GM19438 (cell line): ENCODE results near the gene CORO7.

ENCODE experiments used
- ATAC-seq: cut with Tn5 transposase; IDR thresholded peaks from one replicate; pipeline ENCODE4 v1.9.1; 2021; ENCODE audit warnings: low read depth; ENCODE audit not compliant: unreplicated experiment

The CORO7 gene

DNA sequence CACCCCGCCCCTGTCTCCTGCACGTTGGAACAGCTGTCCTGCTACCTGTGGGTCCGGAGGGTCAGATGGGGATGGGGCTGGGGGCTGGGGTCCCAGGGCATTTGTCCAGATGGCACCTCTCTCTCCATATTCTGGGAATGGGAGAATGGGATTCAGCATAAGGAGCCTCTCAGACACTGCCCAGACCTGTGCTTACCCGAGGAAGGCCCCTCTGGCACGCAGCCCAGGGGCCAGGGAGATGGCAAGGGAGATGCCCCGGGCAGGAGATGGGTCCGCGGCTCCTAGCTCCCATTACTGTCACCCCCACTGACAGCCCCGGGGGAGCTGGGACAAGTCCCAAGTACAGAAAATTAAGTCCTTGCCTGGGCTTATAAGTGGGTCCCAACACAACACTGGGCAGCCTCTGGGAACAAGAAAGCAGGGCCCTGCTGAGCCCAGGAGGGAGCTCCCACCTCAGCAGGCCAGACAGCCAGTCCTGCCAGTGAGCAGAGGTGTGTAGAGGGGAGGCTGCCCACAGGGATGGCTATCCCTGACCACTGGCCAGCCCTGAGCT lies 43.0 kb downstream of the CORO7 start:
- ATAC-seq, result no peak

DNA sequence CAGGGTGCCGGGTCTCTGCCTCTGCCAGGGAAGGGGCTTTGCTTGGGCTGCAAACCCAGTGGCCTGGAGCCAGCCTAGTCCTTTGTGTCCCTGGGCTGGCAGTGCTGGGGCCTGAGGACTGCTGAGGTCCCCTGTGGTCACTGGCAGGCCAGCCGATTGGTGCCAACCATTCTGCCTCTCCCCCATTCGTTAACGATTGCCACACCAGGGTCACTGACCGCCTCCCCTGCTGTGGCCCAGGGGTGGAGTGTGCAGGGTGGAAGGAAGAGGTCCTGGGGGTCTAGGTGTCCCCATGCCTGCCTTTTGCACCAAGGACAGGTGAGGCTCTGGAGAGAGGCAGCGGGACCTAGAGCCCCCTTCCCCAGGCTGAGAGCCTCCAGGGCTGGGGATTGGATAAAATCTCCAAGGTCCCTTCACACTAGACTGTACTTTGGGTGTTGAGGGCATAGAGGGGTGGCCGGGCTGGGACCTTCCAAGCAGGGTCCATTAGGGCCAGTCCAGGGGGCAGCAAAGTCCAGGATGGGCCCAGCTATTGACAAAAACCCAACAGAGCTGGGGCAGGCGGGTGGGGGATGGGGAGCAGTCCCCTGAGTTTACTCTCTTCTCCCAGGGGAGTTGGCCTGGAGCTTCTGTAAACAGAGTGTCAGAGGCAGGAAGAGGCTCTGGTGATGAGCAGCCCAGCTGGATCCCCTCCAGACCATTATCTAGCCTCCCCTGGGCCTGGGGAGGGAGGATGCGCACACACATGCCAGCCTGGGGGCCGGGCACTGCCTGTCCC lies 43.6 kb downstream of the CORO7 start:
- no peak for ATAC-seq

DNA sequence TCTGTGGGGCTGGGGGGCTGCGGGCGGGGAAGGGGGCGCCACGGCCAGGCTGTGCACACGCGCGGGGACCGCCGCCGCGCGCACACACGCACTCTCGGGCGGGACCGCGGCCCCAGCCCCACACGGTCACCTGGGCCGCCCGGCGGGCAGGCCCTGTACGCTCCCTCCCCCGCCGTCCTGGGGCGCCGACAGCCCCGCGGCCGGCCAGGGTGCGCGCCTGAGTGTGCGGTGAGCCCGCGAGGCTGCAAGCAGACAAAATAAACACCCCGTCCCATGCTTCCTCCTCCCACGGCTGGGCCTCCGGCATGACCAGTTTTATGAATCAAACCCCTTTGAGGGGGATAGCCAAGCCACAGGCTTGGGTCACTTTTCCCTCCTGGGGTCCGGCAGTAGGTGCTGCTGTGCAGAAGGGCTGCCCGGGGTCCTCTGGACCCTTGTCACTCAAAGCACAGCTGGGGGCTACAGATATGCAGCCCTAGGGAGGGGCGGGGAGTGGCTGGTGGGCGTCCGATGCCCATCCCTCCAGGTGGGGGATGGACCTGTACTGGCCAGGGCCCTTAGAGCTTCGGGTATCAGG lies 44.3 kb downstream of the CORO7 start:
- peak; percentile 30 for ATAC-seq

DNA sequence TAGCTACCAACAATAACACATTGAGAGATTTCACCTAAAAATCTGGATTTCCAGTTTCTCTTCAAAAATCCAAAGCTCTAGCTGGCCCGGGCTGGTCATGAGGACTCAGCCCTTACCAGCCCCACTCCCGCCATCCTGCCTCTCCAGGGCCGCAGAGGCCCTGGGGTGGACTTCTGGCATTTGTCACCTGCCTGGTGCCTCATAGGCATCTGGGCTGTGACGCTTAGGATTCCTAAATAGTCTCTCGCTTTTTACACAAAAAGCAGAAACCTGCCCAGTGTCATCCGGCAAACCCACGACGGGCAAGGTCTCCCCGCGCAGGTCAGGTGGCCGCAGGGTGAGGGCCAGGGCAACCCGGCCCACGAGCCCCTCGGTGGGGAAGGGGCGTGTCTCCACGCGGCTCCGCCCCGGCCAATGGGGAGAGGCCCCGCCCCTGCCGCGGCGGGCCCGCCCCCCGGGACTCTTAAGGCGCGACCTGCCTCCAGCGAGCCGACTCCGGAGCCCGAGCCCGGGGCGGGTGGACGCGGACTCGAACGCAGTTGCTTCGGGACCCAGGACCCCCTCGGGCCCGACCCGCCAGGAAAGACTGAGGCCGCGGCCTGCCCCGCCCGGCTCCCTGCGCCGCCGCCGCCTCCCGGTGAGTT lies 44.9 kb downstream of the CORO7 start, which contains the start of gene VASN:
Gene VASN, plus strand, starts transcription at position 492 of the 644 bp plus-strand sequence. CDS start 9,030 bp downstream, outside the sequence.
- ATAC-seq, result peak; percentile 65

DNA sequence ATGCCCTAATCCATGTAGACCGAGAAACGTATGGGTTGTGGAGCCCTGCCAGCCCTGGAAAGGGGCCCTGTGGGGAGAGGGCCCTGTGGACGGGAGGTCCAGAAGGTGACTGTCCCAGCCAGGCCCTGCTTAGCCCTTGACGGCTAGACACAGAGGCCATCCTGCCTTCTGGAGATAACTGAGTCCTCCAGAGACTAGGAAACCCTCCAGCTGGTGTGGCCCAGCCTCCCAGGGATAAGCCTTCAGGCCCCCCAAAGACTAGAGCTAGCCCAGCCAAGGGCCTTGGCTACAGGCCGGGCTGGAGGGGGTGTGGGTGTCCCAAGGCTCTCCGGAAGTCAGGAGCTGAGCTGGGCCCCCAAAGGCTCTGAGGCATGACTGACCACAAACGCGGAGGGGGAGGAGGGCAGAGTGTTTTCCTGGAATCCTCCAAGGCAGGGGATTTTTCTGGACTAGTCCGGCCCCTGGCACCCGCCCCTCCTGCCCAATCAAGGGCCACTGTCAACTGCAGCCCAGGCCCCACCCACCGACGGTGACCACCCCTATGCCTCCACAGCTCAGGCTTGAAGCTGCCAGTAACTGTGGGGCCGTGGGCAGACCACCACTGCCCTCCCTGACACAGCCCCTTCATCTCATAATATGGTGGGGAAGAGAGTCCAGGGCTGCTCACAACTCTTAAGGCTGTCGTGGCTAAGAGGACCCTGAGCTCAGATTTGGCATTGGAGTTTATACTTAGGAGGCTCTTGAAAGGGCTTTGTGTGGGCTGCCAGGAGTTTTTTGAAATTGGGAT lies 45.6 kb downstream of the CORO7 start:
- no peak for ATAC-seq

DNA sequence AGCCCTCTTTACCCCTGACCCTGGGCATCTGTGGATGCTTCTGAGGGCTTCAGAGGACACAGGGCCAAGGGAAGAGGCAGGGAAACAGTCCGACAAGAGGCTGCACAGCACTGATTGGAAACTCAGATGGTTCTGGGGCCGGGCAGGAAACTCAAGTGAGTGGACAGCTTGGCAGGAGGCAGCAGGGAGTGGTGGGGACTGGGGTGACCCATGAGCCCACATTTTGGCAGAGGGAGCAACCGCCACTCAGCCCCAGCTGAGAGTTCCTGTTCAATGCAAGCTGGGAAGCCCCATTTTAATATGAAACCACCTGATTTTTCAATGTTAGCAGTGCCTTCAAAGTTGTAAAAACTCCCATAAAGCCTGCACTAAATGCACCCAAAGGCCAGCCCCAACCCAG lies 46.2 kb downstream of the CORO7 start:
- ATAC-seq, result no peak

DNA sequence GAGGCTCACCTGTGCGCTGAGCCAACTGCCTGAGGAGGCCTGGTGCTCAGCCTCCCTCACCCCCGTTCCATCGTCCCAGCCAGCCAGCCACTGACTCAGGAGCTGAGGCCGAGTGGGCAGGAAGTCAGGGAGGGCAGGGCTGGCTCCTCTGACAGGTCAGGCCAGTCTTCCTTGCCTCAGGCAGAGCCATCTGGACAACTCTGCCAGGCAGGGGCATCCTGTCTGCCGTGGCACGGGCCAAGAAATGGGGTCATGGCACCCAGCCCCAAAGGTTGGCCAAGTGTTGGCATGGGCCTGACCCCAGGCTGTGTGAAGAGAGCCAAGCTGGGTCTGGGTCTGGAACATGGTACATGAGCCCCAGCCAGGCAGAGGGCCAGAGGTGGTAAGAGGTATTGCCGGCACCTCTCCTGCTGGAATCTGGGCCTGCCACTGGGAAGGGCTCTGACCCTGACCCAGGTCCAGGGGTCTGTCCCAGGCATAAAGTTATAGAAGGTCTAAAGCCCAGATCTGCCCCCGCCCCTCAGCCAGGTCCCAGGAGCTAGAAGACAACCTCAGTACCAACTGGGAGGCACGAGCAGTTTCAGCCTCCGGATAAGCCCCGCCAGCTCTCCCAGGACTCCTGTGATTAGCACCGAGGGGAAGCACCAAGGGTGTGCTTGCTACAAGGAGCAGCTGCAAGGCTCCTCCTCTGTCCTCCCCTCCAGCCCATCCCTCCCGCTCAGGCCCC lies 47.2 kb downstream of the CORO7 start:
- no peak for ATAC-seq

DNA sequence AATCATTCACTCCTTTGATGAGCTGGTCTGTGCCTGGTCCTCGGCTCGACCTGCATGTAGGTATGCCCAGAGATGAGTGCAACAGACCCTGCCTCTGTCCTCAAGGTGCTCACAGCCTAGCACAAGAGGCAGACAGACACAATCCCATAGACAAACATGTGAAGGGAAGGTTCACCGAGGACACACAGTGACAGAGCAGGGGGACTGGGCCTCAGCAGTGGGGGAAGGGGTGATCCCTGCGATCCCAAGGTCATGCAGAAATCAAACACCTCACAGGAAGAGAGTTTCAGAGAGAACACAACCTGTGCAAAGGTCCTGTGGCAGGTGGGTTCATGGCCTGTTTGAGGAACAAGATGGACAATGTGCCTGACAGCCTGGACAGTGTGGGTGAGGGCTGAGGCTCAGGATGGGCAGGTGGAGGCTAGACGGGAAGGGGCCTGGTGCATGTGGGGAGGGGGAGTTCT lies 49.0 kb downstream of the CORO7 start:
- ATAC-seq, result no peak

DNA sequence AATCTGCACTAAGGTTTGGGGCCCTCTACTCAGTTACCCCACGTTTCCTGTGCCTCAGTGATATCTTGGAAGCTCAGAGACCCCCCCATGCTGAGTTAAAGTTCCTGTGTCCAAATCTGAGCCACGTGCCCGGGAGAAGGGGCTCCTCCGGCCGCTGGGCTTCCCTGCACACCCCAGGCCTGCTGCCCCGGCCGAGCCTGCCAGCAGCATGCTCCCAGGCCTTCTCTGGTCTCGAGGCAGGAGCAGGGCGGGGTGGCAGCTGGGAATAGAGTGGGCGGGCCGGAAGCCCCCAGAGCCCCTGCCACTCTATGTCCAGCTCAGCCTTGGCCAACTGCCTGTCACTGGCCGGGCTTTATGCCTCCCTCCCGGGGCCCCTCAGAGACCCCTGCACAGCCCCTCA lies 50.4 kb downstream of the CORO7 start:
- ATAC-seq, result no peak

DNA sequence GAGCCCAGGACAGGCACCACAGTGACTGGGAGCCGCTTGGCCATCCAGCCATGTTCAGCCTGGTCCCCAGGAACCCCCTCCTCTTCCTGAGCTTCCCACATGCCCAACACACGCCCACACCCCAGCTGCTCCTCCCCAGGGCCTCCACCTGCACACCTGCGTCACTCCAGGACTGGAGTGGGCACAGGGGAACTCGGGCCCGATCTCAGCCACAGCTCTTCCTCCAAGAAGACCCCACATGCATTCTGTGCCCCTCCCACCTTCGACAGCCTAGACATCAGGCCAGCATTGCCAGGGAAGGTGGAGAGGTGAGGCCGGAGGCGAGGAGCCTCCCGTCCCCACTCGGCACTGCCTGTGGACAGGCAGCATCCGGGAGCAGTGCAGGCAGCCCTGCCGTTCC lies 50.8 kb downstream of the CORO7 start:
- ATAC-seq, result no peak

DNA sequence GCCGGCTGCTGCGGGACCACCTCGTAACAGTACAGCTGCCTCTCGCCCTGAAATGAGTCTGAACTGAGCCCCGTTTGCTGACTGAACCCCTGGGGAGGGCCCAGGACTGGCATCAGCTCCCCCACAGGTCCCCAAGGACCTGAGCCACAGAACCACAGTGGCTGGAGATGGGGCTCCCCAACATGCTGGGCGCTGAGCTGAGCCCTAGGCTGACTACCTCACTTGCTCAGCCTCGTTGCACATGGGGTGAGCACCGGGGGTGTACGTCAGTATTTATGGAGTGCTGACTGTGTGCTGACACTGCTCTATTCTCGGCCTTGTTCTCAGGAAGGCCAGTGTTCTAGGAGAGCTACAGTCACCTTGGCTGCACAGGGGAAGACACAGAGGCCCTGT lies 51.4 kb downstream of the CORO7 start:
- peak; percentile 69 for ATAC-seq

DNA sequence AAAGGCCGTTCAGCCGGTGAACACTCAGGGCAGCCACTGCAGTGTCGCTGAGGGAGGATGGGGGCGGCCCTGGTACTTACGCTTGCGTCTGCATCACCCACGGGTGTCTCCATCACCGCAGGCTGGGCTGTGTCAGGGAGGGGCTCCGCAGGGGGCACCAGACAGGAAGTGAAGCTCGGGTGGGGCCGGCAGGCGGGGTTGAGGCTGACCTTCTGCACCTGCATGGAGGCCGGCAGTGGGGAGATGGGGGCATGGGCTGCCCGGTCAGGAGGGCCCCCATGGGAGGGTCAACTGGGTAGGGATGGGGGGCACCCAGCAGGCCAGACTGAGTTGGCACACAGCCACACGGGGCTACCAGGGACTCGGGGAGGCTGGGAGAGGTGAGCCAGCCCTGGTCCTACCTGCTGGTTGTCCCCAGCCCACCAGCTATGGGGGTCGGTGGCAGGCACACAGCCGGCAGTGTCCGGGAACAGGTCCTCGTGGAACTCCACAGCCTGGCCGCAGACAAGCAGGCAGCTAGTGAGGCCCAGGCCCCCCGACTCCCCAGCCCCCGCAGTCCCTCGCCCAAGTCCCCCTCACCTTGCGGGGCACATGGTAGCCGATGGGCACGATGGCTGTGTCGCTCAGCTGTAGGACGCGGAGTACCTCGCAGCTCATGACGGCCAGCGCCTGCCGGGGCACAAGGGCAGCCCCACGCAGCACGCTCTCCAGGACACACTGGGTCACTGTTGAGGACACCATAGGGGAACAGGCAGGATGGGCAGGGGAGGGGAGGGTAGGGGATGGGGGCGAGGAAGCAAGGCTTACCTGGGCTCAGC lies 52.0 kb downstream of the CORO7 start:
- ATAC-seq, result no peak

DNA sequence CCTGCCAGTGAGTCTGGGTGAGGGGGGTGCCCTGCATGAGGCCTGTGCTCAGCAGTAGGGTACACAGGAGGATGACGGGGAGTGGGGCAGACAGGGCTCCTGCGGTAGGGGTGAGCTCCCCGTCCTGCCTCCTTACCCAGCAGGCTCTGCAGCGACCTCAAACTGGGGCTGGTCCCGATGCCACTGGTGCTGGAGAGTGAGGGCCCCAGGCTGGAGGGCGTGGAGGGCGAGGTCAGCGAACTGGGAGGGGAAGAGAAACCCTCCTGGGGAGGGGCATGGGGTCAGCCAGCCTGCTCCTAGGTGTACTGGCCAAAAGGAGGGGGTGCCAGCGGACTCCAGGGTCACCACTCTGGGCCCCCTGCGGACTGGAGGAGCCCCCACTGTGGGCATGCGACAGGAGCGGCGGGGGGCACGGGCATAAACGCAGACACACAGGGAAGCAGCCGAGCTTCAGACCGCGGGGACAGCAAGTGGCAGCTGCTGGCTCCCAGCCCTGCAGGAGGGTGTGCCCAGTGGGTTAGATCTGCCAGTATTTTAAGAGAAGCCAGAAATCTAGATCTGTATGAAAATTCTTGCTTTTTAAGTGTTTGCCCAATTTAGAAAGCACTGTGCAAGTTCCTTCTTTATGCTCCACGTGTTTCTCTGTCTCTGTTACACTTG lies 53.8 kb downstream of the CORO7 start:
- no peak for ATAC-seq

DNA sequence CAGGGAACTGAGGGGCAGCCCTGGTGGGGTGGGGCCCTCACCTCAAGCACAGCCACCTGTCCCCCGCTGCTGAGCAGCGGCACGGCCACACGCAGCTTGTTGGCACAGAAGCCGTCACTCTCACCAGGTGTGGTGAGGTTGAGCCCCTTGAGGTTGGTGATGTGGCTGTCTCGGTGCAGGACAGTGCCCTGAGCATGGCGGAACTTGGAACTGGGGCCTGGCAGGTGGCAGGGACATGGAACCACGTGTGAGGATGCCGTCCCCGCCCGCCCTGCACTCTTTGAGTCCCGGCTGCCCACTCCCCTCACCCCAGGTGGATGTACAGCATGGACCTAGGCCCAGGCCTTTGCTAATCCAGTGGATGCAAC lies 54.5 kb downstream of the CORO7 start:
- no peak for ATAC-seq

DNA sequence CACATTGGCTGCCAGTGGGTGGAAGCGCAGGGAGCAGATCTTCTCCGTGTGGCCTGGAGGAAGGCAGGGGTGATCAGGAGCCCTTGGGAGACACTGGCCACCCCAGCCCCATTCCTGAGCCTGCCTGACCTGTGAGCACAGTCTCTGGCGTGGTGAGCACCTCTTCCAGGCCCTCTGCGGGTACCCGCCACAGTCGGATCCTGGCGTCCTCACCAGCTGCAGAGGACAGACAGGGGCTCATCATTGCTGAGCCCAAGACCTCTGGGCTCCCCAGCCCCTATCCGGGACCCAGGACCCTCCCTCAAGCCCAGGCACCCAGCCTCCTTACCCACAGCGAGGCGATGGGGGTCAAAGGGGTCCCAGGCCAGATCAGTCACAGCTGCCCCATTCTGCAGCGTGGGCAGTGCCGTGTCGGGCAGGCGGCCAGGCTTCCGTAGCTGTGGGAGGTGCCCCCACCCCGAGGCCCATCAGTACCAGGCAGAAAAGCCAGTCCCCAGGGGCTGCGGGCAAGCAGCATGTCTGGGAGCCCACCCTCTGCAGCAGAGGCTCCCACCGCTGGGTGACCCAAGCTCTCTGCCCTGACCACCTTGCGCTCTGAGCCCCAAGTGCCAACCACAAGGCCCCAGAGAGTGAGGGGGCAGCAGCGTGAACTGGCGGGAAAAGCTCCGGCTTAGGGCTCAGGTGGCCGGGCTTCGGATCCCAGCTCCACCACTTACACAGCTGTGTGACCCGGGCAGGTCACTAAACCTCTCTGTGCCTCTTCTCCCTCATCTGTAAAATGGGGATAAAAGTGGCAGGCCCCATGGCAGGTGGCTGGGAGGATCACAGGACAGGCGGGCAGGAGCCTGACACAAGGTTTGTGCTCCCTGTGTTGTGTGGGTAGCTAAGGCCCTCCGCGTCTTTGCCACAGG lies 55.1 kb downstream of the CORO7 start:
- no peak for ATAC-seq

DNA sequence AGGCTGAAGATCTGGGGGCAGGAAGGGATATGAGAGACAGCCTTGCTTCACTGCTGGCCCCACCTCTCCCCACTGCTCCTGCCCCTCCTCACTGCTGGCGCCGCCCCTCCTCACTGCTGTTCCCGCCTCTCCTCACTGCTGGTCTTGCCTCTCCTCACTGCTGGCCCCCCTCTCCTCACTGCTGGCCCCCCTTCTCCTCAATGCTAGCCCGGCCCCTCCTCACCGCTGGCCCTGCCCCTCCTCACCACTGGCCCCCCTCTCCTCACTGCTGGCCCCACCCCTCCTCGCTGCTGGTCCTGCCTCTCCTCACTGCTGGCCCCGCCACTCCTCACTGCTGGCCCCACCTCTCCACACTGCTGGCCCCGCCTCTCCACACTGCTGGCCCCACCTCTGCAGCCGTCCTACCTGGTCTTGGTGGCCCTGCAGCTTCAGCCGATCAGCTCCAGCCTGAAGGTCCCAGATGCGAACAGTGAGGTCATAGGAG lies 55.8 kb downstream of the CORO7 start:
- ATAC-seq, result no peak

DNA sequence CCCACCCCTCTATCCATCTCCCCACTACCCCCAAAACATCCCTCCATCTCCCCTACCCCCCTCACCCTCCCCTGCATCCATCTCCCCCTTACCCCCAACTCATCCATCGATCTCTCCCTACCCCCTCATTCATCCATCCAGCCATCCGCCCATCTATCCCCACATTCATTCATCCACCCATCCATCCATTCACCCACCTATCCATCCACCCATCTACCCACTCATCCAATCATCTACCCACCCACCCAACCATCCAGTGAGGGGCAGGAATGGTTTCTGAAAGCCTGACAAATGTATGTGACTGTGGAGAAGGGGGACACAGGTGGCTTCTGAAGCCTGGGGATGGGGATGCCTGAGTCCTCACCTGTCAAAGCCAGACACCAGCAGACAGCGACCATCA lies 56.5 kb downstream of the CORO7 start:
- ATAC-seq, result no peak
